ENCODE results near the gene CSF2RB. TPM values are rescaled to one million over a fixed set of nuclear protein-coding genes. Genes with fewer than 3 reads are reported as not detected.

The CSF2RB gene
- total RNA-seq, 1 experiment from 2014 or later, result not detected

GRCh38 chr22:36977947-36978660, 64.7 kb downstream of the CSF2RB start:
- WGBS (ENCODE audit: extremely low coverage, insufficient read length, low lambda C conversion rate), result no CpG with 5 or more reads among the region's 18 CpGs
- Histone ChIP-seq H4K8ac (replicated peaks; ENCODE audit: insufficient read length, low read depth, low read length) (no peak overlapping the region), H3K79me1 (ENCODE audit: insufficient read depth, low read depth, low read length, poor library complexity, severe bottlenecking) (no peaks in the 10 kb centered on the region), H3K23ac (ENCODE audit: insufficient read length, low read depth, low read length) (no peak overlapping the region), H3K27ac (ENCODE audit: insufficient read length, low read depth, low read length) (no peak overlapping the region), H3K9me3 (ENCODE audit: control insufficient read depth, low read depth, low read length) (no peaks in the 10 kb centered on the region), H3K27me3 (ENCODE audit: insufficient read depth, low read length) (no peaks in the 10 kb centered on the region), H2BK12ac (ENCODE audit: insufficient read length, low read depth, low read length) (no peak overlapping the region), H3K56ac (ENCODE audit: insufficient read length, low read depth, low read length) (no peak overlapping the region), H3K79me2 (ENCODE audit: insufficient read depth, low read length) (no peaks in the 10 kb centered on the region), H3K18ac (ENCODE audit: insufficient read length, low read depth, low read length) (no peak overlapping the region), H4K20me1 (ENCODE audit: control insufficient read depth, insufficient read depth, insufficient read length) (no peaks in the 10 kb centered on the region), H2BK15ac (ENCODE audit: low read depth, low read length) (no peak overlapping the region), H3K4me2 (ENCODE audit: insufficient read depth, insufficient read length, low read length) (peak overlapping the region; percentile 56), H3K14ac (ENCODE audit: insufficient read depth, low read length) (no peak overlapping the region), H2AK5ac (ENCODE audit: insufficient read length, low read length) (no peak overlapping the region), H3T11ph (ENCODE audit: low read length) (no peak overlapping the region), H3K9ac (ENCODE audit: extremely low read depth, insufficient read length, low read length) (no peak overlapping the region), H2BK20ac (ENCODE audit: low read depth, low read length, poor library complexity, severe bottlenecking) (no peak overlapping the region), H3K4ac (ENCODE audit: low read depth, low read length) (no peak overlapping the region), H2AFZ (ENCODE audit: low read length) (no peak overlapping the region), H3K23me2 (ENCODE audit: insufficient read length, low read depth, low read length, poor library complexity, severe bottlenecking) (peaks cover 3% of the 10 kb centered on the region), H2BK5ac (ENCODE audit: insufficient read length, low read length) (no peak overlapping the region), H3K4me1 (ENCODE audit: insufficient read depth, low read length) (no peaks in the 10 kb centered on the region), H4K91ac (ENCODE audit: insufficient read length, low read depth, low read length) (no peak overlapping the region), H2BK120ac (ENCODE audit: low read depth, low read length, poor library complexity, severe bottlenecking) (no peak overlapping the region), H4K5ac (ENCODE audit: insufficient read length, low read depth, low read length) (no peak overlapping the region)
- Mint-ChIP-seq H3K9me3 (peaks cover 0 to 2% of the 10 kb centered on the region in 2 experiments; a peak in 1 of 5 replicates), H3K27ac (peak overlapping the region in 1 of 3 experiments; percentile 92; a peak in 1 of 7 replicates), H3K27me3 (ENCODE audit: low read depth) (peaks cover 45% of the 10 kb centered on the region), H3K4me3 (peak overlapping the region; percentile 69 to 78), H3K36me3 (ENCODE audit: insufficient read depth in 1 of 3, low read depth in 3 of 3) (no peaks in the 10 kb centered on the region), H3K4me1 (peaks cover 5 to 13% of the 10 kb centered on the region in 2 experiments; a peak in 3 of 4 replicates)
- TF ChIP-seq CTCF (conservative IDR thresholded peaks at IDR 0.05), result peak; percentile 91
- peak; percentile 87 for DNase-seq
